CD1c-positive myeloid dendritic cell (primary cell): ENCODE results near the gene HIPK1.
"Not testable (repeated sequence)": the region's sequence is repeated elsewhere in the genome, so short reads cannot be mapped to it uniquely, and the experiment has no call there.

Experiments
- DNase-seq: peaks from one replicate; pipeline ENCODE4 v3.0.0-alpha.2; 2016; ENCODE audit errors: extremely low spot score

HIPK1 gene

GRCh38 chr1:113945329-113945728 is 16.2 kb downstream of the HIPK1 start:
- no peak for DNase-seq

DNA sequence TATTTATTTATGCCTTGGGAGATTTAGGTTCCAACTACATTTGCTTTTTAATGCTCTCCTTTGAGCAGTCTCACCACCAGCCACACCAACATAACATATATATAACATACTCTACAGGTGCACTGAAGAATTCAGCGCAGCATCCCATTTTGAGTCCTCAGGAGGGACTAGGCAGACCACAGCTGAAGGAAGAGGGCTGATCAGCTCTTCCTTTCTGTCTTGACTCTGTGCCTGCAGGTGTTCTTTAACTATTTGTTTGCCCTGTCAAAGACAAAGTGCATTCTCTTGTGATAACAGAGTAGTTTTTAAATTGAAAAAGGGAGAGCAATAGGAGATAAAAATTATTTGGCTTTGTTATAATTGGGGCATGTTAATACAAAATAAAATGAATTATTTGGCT is 17.0 kb downstream of the HIPK1 start:
- no peak for DNase-seq

- DNase-seq = no peak
Observed at GRCh38 chr1:113946678-113947387, 17.7 kb downstream of the HIPK1 start.

DNA sequence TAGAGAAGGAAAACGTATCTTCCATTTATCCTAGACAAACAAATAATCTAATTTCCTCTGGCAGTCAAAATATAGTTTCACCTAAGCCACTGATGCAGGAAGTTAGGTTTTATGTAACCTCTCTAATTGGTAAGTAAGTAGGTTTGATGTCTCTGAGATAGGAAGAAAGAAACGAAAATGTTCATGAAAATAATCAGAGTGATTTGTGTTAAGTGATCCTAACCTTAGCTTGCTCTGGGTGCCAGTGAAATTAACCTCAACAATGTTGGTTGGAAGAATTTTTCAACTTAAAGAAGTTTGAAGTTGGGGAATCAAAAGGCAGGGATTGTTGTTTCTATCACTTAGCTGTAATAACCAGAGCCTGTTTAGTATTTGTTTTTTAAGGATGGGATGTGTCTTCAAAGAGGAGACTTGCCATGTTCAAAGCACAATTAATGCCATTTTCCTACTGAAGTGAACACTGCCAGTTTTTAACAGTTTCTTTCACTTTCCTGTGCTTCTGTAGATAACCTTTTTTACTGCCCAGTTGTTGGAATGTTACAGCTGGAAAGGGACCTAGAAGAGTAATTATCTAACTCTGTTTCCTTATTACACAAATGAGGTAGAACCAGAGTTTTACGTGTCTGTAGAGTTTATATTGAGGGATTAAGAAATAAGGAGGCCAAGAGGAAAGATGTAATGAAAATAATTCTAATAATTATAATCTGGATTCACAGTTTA is 18.4 kb downstream of the HIPK1 start:
- DNase-seq = no peak

DNA sequence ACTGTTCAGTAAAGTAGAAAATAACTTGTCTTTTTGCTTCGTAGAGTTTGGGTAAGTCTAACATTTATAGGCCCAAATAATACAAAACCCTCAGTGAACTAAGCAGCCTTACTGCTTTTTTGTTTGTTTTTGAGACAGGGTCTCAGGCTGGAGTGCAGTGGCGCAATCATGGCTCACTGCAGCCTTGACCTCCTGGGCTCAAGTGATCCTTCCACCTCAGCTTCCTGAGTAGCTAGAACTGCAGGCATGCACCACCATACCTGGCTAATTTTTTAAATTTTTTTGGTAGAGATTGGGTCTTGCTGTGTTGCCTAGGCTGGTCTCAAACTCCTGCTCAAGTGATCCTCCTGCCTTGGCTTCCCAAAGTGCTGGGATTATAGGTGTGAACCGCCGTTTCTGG is 19.0 kb downstream of the HIPK1 start:
- DNase-seq = not testable (repeated sequence)

- peak; percentile 30 for DNase-seq
Observed at GRCh38 chr1:113949007-113949406, 19.9 kb downstream of the HIPK1 start.

DNA sequence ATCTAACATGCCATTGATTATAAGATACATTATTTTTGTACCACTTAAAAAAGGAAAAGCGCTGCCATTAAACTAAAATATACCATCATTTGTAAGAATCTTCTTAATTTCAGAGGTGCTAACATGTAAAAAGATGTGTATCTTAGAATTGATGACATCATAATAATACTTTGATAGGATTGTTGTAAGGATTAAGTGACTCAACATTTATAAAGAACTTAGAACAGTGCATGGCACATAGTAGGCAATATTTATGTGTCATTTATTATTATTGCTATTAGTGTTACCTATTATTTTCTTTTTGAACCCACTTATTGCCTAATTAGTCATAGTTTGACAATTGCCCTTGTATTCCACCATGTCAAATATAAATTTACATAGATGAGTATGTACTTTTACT is 21.8 kb downstream of the HIPK1 start:
- no peak for DNase-seq

GRCh38 chr1:113951719-113952118 is 22.6 kb downstream of the HIPK1 start:
- no peak for DNase-seq

DNA sequence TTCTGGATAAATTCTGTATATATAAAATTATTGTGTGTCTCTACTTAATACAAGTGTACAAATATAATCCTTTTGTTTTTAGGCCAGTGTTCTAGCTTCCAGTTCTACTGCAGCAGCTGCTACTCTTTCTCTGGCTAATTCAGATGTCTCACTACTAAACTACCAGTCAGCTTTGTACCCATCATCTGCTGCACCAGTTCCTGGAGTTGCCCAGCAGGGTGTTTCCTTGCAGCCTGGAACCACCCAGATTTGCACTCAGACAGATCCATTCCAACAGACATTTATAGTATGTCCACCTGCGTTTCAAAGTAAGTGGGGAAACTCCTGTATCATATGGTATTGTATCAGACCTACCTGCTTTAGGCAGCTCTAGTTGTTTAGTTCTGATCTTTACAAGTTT is 28.9 kb downstream of the HIPK1 start:
- DNase-seq = no peak

GRCh38 chr1:113958691-113959090 is 29.6 kb downstream of the HIPK1 start:
- no peak for DNase-seq

GRCh38 chr1:113963281-113963906 is 34.3 kb downstream of the HIPK1 start:
- no peak for DNase-seq

DNA sequence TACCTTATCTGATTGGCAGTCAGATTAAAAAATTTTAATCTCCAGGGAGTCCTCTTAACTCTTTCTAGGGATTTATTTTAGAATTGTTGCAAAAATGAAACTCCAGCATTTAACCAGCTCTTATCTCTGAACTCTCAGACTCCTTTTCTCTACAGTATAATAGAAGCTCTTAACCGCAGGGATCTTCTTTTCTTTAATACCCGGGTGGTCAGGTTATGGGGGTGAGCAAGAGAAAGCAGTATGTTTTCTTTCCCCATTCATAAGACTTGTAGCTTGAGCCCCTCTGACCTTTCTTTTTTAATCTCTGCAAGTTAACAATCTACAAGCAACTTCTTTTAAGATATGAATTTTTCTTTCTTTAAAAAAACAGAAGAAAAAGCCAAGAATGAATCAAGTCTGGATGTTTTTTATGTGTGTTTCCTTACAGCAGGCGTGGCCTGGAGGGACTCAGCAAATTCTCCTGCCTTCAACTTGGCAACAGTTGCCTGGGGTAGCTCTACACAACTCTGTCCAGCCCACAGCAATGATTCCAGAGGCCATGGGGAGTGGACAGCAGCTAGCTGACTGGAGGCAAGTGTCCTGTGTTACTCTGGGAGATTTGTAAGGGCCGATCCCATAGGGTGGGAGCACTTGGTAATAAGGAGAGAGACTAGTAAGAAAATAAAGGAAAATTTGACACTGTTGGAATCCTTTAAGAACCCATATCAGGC is 36.7 kb downstream of the HIPK1 start:
- no peak for DNase-seq

DNA sequence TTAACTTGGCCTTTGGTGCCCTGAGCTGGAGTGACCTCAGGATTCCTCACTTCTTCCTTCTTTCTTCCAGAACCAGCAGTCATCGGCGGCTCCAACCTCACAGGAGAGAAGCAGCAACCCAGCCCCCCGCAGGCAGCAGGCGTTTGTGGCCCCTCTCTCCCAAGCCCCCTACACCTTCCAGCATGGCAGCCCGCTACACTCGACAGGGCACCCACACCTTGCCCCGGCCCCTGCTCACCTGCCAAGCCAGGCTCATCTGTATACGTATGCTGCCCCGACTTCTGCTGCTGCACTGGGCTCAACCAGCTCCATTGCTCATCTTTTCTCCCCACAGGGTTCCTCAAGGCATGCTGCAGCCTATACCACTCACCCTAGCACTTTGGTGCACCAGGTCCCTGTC is 43.8 kb downstream of the HIPK1 start:
- DNase-seq = no peak

DNA sequence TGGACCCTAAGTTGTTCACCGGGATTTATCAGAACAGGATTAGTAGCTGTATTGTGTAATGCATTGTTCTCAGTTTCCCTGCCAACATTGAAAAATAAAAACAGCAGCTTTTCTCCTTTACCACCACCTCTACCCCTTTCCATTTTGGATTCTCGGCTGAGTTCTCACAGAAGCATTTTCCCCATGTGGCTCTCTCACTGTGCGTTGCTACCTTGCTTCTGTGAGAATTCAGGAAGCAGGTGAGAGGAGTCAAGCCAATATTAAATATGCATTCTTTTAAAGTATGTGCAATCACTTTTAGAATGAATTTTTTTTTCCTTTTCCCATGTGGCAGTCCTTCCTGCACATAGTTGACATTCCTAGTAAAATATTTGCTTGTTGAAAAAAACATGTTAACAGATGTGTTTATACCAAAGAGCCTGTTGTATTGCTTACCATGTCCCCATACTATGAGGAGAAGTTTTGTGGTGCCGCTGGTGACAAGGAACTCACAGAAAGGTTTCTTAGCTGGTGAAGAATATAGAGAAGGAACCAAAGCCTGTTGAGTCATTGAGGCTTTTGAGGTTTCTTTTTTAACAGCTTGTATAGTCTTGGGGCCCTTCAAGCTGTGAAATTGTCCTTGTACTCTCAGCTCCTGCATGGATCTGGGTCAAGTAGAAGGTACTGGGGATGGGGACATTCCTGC is 46.2 kb downstream of the HIPK1 start:
- peak; percentile 58 for DNase-seq

DNA sequence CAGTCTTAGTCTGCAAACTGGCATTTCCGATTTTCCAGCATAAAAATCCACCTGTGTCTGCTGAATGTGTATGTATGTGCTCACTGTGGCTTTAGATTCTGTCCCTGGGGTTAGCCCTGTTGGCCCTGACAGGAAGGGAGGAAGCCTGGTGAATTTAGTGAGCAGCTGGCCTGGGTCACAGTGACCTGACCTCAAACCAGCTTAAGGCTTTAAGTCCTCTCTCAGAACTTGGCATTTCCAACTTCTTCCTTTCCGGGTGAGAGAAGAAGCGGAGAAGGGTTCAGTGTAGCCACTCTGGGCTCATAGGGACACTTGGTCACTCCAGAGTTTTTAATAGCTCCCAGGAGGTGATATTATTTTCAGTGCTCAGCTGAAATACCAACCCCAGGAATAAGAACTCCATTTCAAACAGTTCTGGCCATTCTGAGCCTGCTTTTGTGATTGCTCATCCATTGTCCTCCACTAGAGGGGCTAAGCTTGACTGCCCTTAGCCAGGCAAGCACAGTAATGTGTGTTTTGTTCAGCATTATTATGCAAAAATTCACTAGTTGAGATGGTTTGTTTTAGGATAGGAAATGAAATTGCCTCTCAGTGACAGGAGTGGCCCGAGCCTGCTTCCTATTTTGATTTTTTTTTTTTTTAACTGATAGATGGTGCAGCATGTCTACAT is 47.6 kb downstream of the HIPK1 start:
- peak; percentile 25 for DNase-seq

DNA sequence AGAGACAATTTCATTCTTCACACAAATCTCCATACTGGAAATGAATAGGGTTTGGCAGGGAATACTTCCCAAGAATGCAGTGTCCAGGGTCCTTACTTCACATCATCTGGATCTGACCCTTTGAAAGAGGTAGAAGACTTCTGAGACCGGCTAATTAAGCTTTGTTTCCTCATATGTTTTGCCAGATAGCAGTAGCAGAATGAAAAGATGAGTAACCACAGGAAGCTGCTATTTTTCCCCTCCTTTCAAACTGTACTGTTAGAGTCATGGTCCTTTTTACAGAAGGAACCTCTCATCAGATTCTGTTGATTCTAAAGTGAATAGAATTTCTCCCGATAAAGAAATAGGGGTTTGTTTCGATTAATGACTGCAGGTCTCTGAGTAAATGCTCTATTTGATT is 48.8 kb downstream of the HIPK1 start:
- DNase-seq = no peak

GRCh38 chr1:113978863-113979702 is 50.0 kb downstream of the HIPK1 start, which contains the start of gene OLFML3:
TSS of gene OLFML3 (plus strand) at chr1:113979474. CDS start at chr1:113979517, 43 bp downstream.
- peak; percentile 87 for DNase-seq

GRCh38 chr1:113980110-113980509 is 51.0 kb downstream of the HIPK1 start:
- no peak for DNase-seq

- no peak for DNase-seq
Observed at GRCh38 chr1:113981962-113982931, 53.1 kb downstream of the HIPK1 start.
